Spleen (tissue), 11 donors: ENCODE results near the gene HSD17B1. TPM values are rescaled to one million over a fixed set of nuclear protein-coding genes. Genes with fewer than 3 reads are reported as not detected.

Experiments
- DNase-seq: peaks from one replicate; pipeline ENCODE4 v3.0.0-alpha.2; 2020
- H3K27ac ChIP-seq, 8 donors: fragments of 200-600 bp; sonication (generic) in 7 of 8; 1 replicate in 4 of 8; 2 replicates in 4 of 8; pipeline versions ENCODE4 v1.5.0 to v1.8.0; 2016 to 2021; ENCODE audit warnings: inconsistent platforms in 4 of 8, mild to moderate bottlenecking in 4 of 8, moderate library complexity in 1 of 8
- H3K27me3 ChIP-seq, 7 donors: fragments of 200-600 bp; sonication (generic) in 6 of 7; replicated peaks in 1 of 7; 1 replicate in 4 of 7; 2 replicates in 3 of 7; pipeline versions ENCODE4 v1.5.0 to v1.8.0; 2016 to 2021; ENCODE audit warnings: inconsistent platforms in 3 of 7, mild to moderate bottlenecking in 1 of 7
- H3K36me3 ChIP-seq, 6 donors: fragments of 200-600 bp; sonication (generic) in 5 of 6; 1 replicate in 4 of 6; 2 replicates in 2 of 6; pipeline versions ENCODE4 v1.5.0 to v1.8.0; 2016 to 2021; ENCODE audit warnings: inconsistent platforms in 2 of 6
- H3K4me1 ChIP-seq, 6 donors: fragments of 200-600 bp; sonication (generic) in 5 of 6; 1 replicate in 3 of 6; 2 replicates in 3 of 6; pipeline versions ENCODE4 v1.5.0 to v1.8.0; 2016 to 2021; ENCODE audit warnings: inconsistent platforms in 3 of 6
- H3K4me3 ChIP-seq, 8 donors: fragments of 200-600 bp; sonication (generic) in 7 of 8; 1 replicate in 4 of 8; 2 replicates in 4 of 8; pipeline versions ENCODE4 v1.5.0 to v1.8.0; 2016 to 2021; ENCODE audit warnings: inconsistent platforms in 4 of 8, mild to moderate bottlenecking in 4 of 8, moderate library complexity in 2 of 8
- H3K9me3 ChIP-seq, 8 donors: fragments of 200-600 bp; sonication (generic) in 7 of 8; 1 replicate in 4 of 8; 2 replicates in 4 of 8; pipeline versions ENCODE4 v1.5.0 to v1.8.0; 2016 to 2021; ENCODE audit warnings: inconsistent platforms in 4 of 8
- CTCF ChIP-seq, 11 experiments: fragments of 200-600 bp in 7 of 11; fragments of 450-650 bp in 4 of 11; sonication (generic) in 4 of 11; IDR thresholded peaks in 8 of 11; conservative IDR thresholded peaks in 3 of 11; 1 replicate in 7 of 11; 2 replicates in 4 of 11; pipeline versions ENCODE4 v1.4.0 to v1.8.0; 2016 to 2021; ENCODE audit warnings: antibody characterized with exemption in 11 of 11, inconsistent platforms in 4 of 11, mild to moderate bottlenecking in 1 of 11
- POLR2A ChIP-seq, 3 donors: fragments of 450-650 bp; IDR thresholded peaks; one replicate each; pipeline ENCODE4 v1.5.1; 2017; ENCODE audit warnings: antibody characterized with exemption in 3 of 3, mild to moderate bottlenecking in 1 of 3
- POLR2AphosphoS5 ChIP-seq, 3 donors: sonication (generic); formaldehyde crosslinking; IDR thresholded peaks; one replicate each; pipeline ENCODE4 v1.5.1; 2017; ENCODE audit warnings: antibody characterized with exemption in 3 of 3
- WGBS, 5 donors: extraction: QIAGEN DNeasy Blood & Tissue Kit in 3 of 5; methylation state at CpG; one replicate each; pipeline versions ENCODE4 v1.1.5 to v1.1.7; 2013 to 2018; 5-methylcytosine and 5-hydroxymethylcytosine counted together
- intact Hi-C: fragments of 100-400 bp; cut with DNase I; formaldehyde crosslinking; loops from one replicate; pipeline ENCODE4 v1.15.0; 2023; ENCODE audit warnings: low total_unique reads
- polyA plus RNA-seq, 3 donors: library from polyadenylated mRNA; stranded (reverse); fragments of 200-250 nt; gene quantifications; one replicate each; pipeline ENCODE4 v1.2.1, GENCODE V29; 2013
- total RNA-seq, 7 donors: library from RNA; depleted of rRNA in 3 of 7; stranded (reverse); fragments of >200 nt in 3 of 7; fragmentation: NEBNext Ultra II Directional in 4 of 7; extraction: Animal tissue kit (Norgen Biotek cat#: 25700) in 4 of 7; gene quantifications; one replicate each; pipeline versions ENCODE4 v1.1.0 to v1.2.1, GENCODE V29; 2016 to 2021
- donor health status: healthy with polysubstance abuse.
- donor health status: DM: no; HTN: no; CAD: no; lungs with moderate emphysema.
- donor health status: DM: no; HTN: no; CAD: no.
- donor health status: Bipolar disorder and iron deficiency.
- donor health status: healthy.
- donor health status: DM: no; HTN: no; CAD: no.
- donor health status: DM: yes; HTN: yes; CAD: no.

The HSD17B1 gene
- total and polyA plus RNA-seq, 10 donors, result 0.54 to 5.5 (median 1.3) TPM

GRCh38 chr17:42586514-42587230 is 33.9 kb downstream of the HSD17B1 start:
- Histone ChIP-seq H3K4me1 (peaks cover 0 to 39% (median 29%) of the 10 kb centered on the region in 6 donors), H3K4me3 (peak overlapping the region in 1 of 8 donors; percentile 16), H3K36me3 (peaks cover 9 to 100% (median 96%) of the 10 kb centered on the region in 6 donors), H3K27me3 (no peaks in the 10 kb centered on the region), H3K9me3 (no peaks in the 10 kb centered on the region), H3K27ac (peak overlapping the region in 4 of 8 donors; percentile 42 to 71 (median 60))
- WGBS, 5 donors, result 72 to 88% (median 78%) methylated on average over 7 of the region's 7 CpGs
- intact Hi-C loops, result no loop called here
- no peak for TF ChIP-seq CTCF (IDR thresholded peaks at IDR 0.05 in 8 of 11, conservative IDR thresholded peaks at IDR 0.05 in 3 of 11)
- TF ChIP-seq POLR2AphosphoS5 (IDR thresholded peaks at IDR 0.05), result peak in 1 of 3 donors; percentile 20
- TF ChIP-seq POLR2A (IDR thresholded peaks at IDR 0.05), result no peak
- DNase-seq, result no peak

DNA sequence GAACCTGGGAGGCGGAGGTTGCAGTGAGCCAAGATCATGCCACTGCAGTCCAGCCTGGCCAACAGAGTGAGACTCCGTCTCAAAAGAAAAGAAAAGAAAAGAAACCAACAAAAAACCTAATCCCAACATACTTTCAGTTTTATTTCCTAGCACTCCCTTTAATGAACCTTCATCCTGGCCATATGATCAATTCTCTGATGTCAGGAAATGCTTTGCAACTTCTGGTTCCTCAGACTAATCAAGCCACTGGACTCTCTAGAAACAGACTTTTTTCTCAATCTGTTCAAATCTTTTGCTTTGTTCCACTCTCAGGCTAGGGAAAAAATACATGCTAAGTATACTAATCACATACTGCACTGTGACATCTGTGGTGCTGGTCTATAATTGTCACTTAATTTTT is 38.2 kb downstream of the HSD17B1 start:
- DNase-seq, result no peak
- no peak overlapping the region for H3K4me3 ChIP-seq
- no peaks in the 10 kb centered on the region for H3K9me3 ChIP-seq
- WGBS, 5 donors, result 87 to 95% (median 91%) methylated on average over 2 of the region's 2 CpGs
- TF ChIP-seq POLR2AphosphoS5 (IDR thresholded peaks at IDR 0.05), result no peak
- TF ChIP-seq POLR2A (IDR thresholded peaks at IDR 0.05), result no peak
- TF ChIP-seq CTCF (IDR thresholded peaks at IDR 0.05 in 8 of 11, conservative IDR thresholded peaks at IDR 0.05 in 3 of 11), result no peak
- intact Hi-C loops, result no loop called here
- peaks cover 0 to 27% (median 19%) of the 10 kb centered on the region in 6 donors for H3K4me1 ChIP-seq
- H3K27me3 ChIP-seq, result no peaks in the 10 kb centered on the region
- H3K27ac ChIP-seq, result peak overlapping the region in 1 of 8 donors; percentile 28
- H3K36me3 ChIP-seq, result peaks cover 0 to 100% (median 69%) of the 10 kb centered on the region in 6 donors

- no peak for DNase-seq
- Histone ChIP-seq H3K36me3 (peaks cover 0 to 100% (median 64%) of the 10 kb centered on the region in 6 donors), H3K27ac (peak overlapping the region in 1 of 8 donors; percentile 28), H3K27me3 (no peaks in the 10 kb centered on the region), H3K9me3 (no peaks in the 10 kb centered on the region), H3K4me1 (peaks cover 0 to 22% (median 14%) of the 10 kb centered on the region in 6 donors), H3K4me3 (no peak overlapping the region)
- TF ChIP-seq POLR2AphosphoS5 (IDR thresholded peaks at IDR 0.05) (no peak), CTCF (IDR thresholded peaks at IDR 0.05 in 8 of 11, conservative IDR thresholded peaks at IDR 0.05 in 3 of 11) (no peak), POLR2A (IDR thresholded peaks at IDR 0.05) (no peak)
- intact Hi-C loops, result no loop called here
- WGBS, 5 donors, result 87 to 96% (median 94%) methylated on average over 9 of the region's 9 CpGs
These were observed 38.7 kb downstream of the HSD17B1 start for GRCh38 chr17:42591411-42591810.

- Histone ChIP-seq H3K4me3 (no peak overlapping the region), H3K4me1 (peaks cover 0 to 33% (median 9%) of the 10 kb centered on the region in 6 donors), H3K36me3 (peaks cover 0 to 88% (median 20%) of the 10 kb centered on the region in 6 donors), H3K9me3 (no peaks in the 10 kb centered on the region), H3K27ac (no peak overlapping the region), H3K27me3 (no peaks in the 10 kb centered on the region)
- TF ChIP-seq POLR2AphosphoS5 (IDR thresholded peaks at IDR 0.05) (no peak), CTCF (IDR thresholded peaks at IDR 0.05 in 8 of 11, conservative IDR thresholded peaks at IDR 0.05 in 3 of 11) (no peak), POLR2A (IDR thresholded peaks at IDR 0.05) (no peak)
- WGBS, 5 donors, result 83 to 95% (median 86%) methylated on average over 3 of the region's 3 CpGs
- no peak for DNase-seq
- intact Hi-C loops, result no loop called here
These were observed 43.7 kb downstream of the HSD17B1 start for GRCh38 chr17:42596386-42596785.
